ENCODE measurements around the gene THEMIS. TPM values are rescaled to one million over a fixed set of nuclear protein-coding genes. Genes with fewer than 3 reads are reported as not detected.

Gene THEMIS
- total and polyA plus RNA-seq, 2 experiments from 2014 or later, result 0.05 to 0.11 TPM

- no peak for DNase-seq
- H3K79me2 ChIP-seq (ENCODE audit: insufficient read depth), result no peaks in the 10 kb centered on the region
- WGBS, 2 experiments (ENCODE audit: low coverage in 1 of 2, low lambda C conversion rate in 2 of 2, missing lambda C conversion rate in 2 of 2), result 58 to 64% methylated on average over 2 of the region's 2 CpGs
Measured at GRCh38 chr6:127924440-127924839, 23.6 kb upstream of the THEMIS start.

DNA sequence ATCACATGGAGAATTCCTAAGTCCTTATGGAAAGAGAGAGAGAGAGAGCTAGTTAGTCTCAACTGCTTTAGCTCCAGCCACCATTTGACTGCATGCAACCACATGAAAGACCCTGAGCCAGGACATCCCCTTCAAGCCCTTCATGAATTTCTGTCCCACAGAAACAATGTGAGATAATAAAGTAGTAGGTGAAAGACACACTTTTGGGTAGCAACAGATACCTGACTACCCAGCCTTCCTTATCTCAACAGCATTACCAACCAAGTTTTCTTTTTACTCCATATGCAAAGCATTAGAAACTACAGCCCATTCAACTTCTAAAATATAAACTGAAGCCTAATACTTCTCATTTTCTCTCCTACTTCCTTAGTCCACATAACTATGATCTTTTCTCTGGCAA is 23.2 kb upstream of the THEMIS start:
- no peaks in the 10 kb centered on the region for H3F3A ChIP-seq (ENCODE audit: insufficient read depth)
- H2AFZ ChIP-seq, result no peak overlapping the region
- DNase-seq, result no peak
- H3K79me2 ChIP-seq (ENCODE audit: insufficient read depth), result no peaks in the 10 kb centered on the region
- H3K36me3 ChIP-seq (ENCODE audit: low read depth), result no peaks in the 10 kb centered on the region
- H3K4me1 ChIP-seq (ENCODE audit: insufficient read depth), result no peaks in the 10 kb centered on the region
- no peaks in the 10 kb centered on the region for H3K9me3 ChIP-seq (ENCODE audit: low read depth)
- no peak overlapping the region for H3K4me2 ChIP-seq (ENCODE audit: unreplicated experiment)
- TF ChIP-seq EZH2 (IDR thresholded peaks at IDR 0.05; ENCODE audit: insufficient read depth, poor library complexity, severe bottlenecking), result no peak
- TF ChIP-seq EZH2phosphoT487 (IDR thresholded peaks at IDR 0.05; ENCODE audit: insufficient read depth, low read depth), result no peak
- H3K9me2 ChIP-seq (ENCODE audit: insufficient read depth), result no peaks in the 10 kb centered on the region
- no peaks in the 10 kb centered on the region for H4K20me1 ChIP-seq (ENCODE audit: insufficient read depth)
- no peak overlapping the region for H3K27ac ChIP-seq
- no peak overlapping the region for H3K9ac ChIP-seq
- no peak overlapping the region for H3K4me3 ChIP-seq
- in situ Hi-C loops (cut with MboI), result no loop called here
- no peaks in the 10 kb centered on the region; the same call in 1 of the 2 replicates for H3K27me3 ChIP-seq (replicated peaks; ENCODE audit: insufficient read depth)

More at GRCh38 chr6:127924440-127924839, 23.6 kb upstream of the THEMIS start:
- no peak overlapping the region for H2AFZ ChIP-seq
- H4K20me1 ChIP-seq (ENCODE audit: insufficient read depth), result no peaks in the 10 kb centered on the region
- H3K27ac ChIP-seq, result no peak overlapping the region
- no peaks in the 10 kb centered on the region for H3K36me3 ChIP-seq (ENCODE audit: low read depth)
- H3K4me1 ChIP-seq (ENCODE audit: insufficient read depth), result no peaks in the 10 kb centered on the region
- no peak overlapping the region for H3K4me2 ChIP-seq (ENCODE audit: unreplicated experiment)
- H3K9me2 ChIP-seq (ENCODE audit: insufficient read depth), result no peaks in the 10 kb centered on the region
- no peaks in the 10 kb centered on the region for H3K9me3 ChIP-seq (ENCODE audit: low read depth)
- H3K9ac ChIP-seq, result no peak overlapping the region
- H3K27me3 ChIP-seq (replicated peaks; ENCODE audit: insufficient read depth), result no peaks in the 10 kb centered on the region; the same call in 1 of the 2 replicates
- H3K4me3 ChIP-seq, result no peak overlapping the region
- TF ChIP-seq EZH2phosphoT487 (IDR thresholded peaks at IDR 0.05; ENCODE audit: insufficient read depth, low read depth) (no peak), EZH2 (IDR thresholded peaks at IDR 0.05; ENCODE audit: insufficient read depth, poor library complexity, severe bottlenecking) (no peak)
- no peaks in the 10 kb centered on the region for H3F3A ChIP-seq (ENCODE audit: insufficient read depth)
- in situ Hi-C loops (cut with MboI), result no loop called here

DNA sequence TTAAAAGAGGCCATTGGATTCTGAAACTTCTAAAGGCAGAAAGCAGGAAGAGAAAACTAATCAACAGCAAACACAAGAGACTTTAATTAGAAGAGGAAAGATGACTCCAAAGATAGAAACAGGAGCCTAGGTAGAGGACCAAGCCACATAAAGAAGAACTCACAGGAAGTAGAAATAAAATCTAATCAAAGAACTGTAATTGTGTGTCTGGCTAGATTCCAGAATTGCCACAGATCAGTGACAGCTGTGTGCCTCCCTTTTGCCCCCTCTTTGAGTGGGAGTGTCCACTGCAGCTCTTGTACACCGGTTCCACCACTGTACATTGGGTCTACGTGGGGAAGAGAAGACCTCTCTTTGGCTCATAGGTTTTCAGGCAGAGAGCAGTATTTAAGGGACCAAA is 22.3 kb upstream of the THEMIS start:
- no peak for TF ChIP-seq EZH2phosphoT487 (IDR thresholded peaks at IDR 0.05; ENCODE audit: insufficient read depth, low read depth)
- TF ChIP-seq EZH2 (IDR thresholded peaks at IDR 0.05; ENCODE audit: insufficient read depth, poor library complexity, severe bottlenecking), result no peak
- no peak overlapping the region for H3K4me3 ChIP-seq
- DNase-seq, result no peak
- H3K9me2 ChIP-seq (ENCODE audit: insufficient read depth), result no peaks in the 10 kb centered on the region
- H3K9ac ChIP-seq, result no peak overlapping the region
- no peaks in the 10 kb centered on the region; the same call in 1 of the 2 replicates for H3K27me3 ChIP-seq (replicated peaks; ENCODE audit: insufficient read depth)
- no peak overlapping the region for H2AFZ ChIP-seq
- H3K4me2 ChIP-seq (ENCODE audit: unreplicated experiment), result no peak overlapping the region
- 62 to 74% methylated on average over 2 of the region's 2 CpGs for WGBS, 2 experiments (ENCODE audit: low coverage in 1 of 2, low lambda C conversion rate in 2 of 2, missing lambda C conversion rate in 2 of 2)
- no peaks in the 10 kb centered on the region for H3K36me3 ChIP-seq (ENCODE audit: low read depth)
- H3K27ac ChIP-seq, result no peak overlapping the region
- H4K20me1 ChIP-seq (ENCODE audit: insufficient read depth), result no peaks in the 10 kb centered on the region
- H3K4me1 ChIP-seq (ENCODE audit: insufficient read depth), result no peaks in the 10 kb centered on the region
- no peaks in the 10 kb centered on the region for H3K79me2 ChIP-seq (ENCODE audit: insufficient read depth)
- no peaks in the 10 kb centered on the region for H3K9me3 ChIP-seq (ENCODE audit: low read depth)
- no peaks in the 10 kb centered on the region for H3F3A ChIP-seq (ENCODE audit: insufficient read depth)
- in situ Hi-C loops (cut with MboI), result no loop called here

DNA sequence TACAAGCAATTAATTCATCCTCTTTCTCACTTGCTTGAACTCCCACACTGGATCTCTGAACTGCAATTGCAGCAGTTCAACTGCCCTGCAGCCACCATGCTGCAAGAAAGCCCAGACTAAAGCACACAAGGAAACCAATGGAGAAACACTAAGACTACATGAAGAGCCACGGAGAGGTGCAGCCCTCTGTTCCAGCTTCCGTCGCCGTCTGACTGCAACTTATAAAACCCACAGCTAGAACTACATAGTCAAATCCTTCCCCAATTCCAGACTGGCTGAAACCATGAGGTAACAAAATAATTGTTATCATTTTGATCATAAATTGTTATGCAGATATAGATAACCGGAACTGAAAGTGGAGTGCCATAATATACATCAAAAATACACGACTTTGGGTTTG is 21.1 kb upstream of the THEMIS start:
- in situ Hi-C loops (cut with MboI), result no loop called here
- no peak overlapping the region for H3K27ac ChIP-seq
- H4K20me1 ChIP-seq (ENCODE audit: insufficient read depth), result no peaks in the 10 kb centered on the region
- no peaks in the 10 kb centered on the region for H3K79me2 ChIP-seq (ENCODE audit: insufficient read depth)
- H3K27me3 ChIP-seq (replicated peaks; ENCODE audit: insufficient read depth), result no peaks in the 10 kb centered on the region; the same call in 1 of the 2 replicates
- no peak overlapping the region for H2AFZ ChIP-seq
- H3K9me2 ChIP-seq (ENCODE audit: insufficient read depth), result no peaks in the 10 kb centered on the region
- no peaks in the 10 kb centered on the region for H3K4me1 ChIP-seq (ENCODE audit: insufficient read depth)
- H3K4me3 ChIP-seq, result no peak overlapping the region
- 89 to 92% methylated on average over 6 of the region's 6 CpGs for WGBS, 2 experiments (ENCODE audit: low coverage in 1 of 2, low lambda C conversion rate in 2 of 2, missing lambda C conversion rate in 2 of 2)
- H3K4me2 ChIP-seq (ENCODE audit: unreplicated experiment), result no peak overlapping the region
- no peak for TF ChIP-seq EZH2phosphoT487 (IDR thresholded peaks at IDR 0.05; ENCODE audit: insufficient read depth, low read depth)
- TF ChIP-seq EZH2 (IDR thresholded peaks at IDR 0.05; ENCODE audit: insufficient read depth, poor library complexity, severe bottlenecking), result no peak
- no peaks in the 10 kb centered on the region for H3K9me3 ChIP-seq (ENCODE audit: low read depth)
- no peak overlapping the region for H3K9ac ChIP-seq
- H3K36me3 ChIP-seq (ENCODE audit: low read depth), result no peaks in the 10 kb centered on the region
- DNase-seq, result no peak
- H3F3A ChIP-seq (ENCODE audit: insufficient read depth), result no peaks in the 10 kb centered on the region

DNA sequence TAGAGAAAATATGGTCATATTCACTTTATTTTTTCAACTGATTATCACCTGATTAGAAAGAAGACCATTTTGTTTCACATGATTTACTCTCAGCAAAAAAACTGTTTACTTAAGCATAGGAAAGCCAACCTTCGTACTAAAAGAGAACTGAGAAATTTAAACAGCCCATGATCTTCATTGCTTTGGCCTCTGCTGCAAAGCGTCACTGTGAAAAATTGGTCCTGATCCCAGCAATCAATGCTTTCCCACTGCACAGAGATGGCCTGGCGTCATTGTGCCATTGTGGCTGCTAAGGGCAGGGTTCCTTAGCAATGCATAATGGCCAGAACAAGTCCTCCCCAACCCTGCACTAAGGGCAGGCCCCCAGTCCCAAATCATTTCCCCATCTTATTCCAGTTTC is 19.9 kb upstream of the THEMIS start:
- no peak overlapping the region for H3K9ac ChIP-seq
- no peak for TF ChIP-seq EZH2 (IDR thresholded peaks at IDR 0.05; ENCODE audit: insufficient read depth, poor library complexity, severe bottlenecking)
- TF ChIP-seq EZH2phosphoT487 (IDR thresholded peaks at IDR 0.05; ENCODE audit: insufficient read depth, low read depth), result no peak
- no peak overlapping the region for H3K4me2 ChIP-seq (ENCODE audit: unreplicated experiment)
- H3K4me1 ChIP-seq (ENCODE audit: insufficient read depth), result no peaks in the 10 kb centered on the region
- H3K79me2 ChIP-seq (ENCODE audit: insufficient read depth), result no peaks in the 10 kb centered on the region
- no peak overlapping the region for H3K27ac ChIP-seq
- H3K9me2 ChIP-seq (ENCODE audit: insufficient read depth), result no peaks in the 10 kb centered on the region
- H3K4me3 ChIP-seq, result no peak overlapping the region
- H3K27me3 ChIP-seq (replicated peaks; ENCODE audit: insufficient read depth), result no peaks in the 10 kb centered on the region; the same call in 1 of the 2 replicates
- H4K20me1 ChIP-seq (ENCODE audit: insufficient read depth), result no peaks in the 10 kb centered on the region
- no peaks in the 10 kb centered on the region for H3F3A ChIP-seq (ENCODE audit: insufficient read depth)
- no peaks in the 10 kb centered on the region for H3K36me3 ChIP-seq (ENCODE audit: low read depth)
- in situ Hi-C loops (cut with MboI), result no loop called here
- 72 to 74% methylated on average over 3 of the region's 3 CpGs for WGBS, 2 experiments (ENCODE audit: low coverage in 1 of 2, low lambda C conversion rate in 2 of 2, missing lambda C conversion rate in 2 of 2)
- DNase-seq, result no peak
- no peaks in the 10 kb centered on the region for H3K9me3 ChIP-seq (ENCODE audit: low read depth)
- H2AFZ ChIP-seq, result no peak overlapping the region

Data from GM23248 (cell line).